Globus pallidus (tissue), 1 donor: ENCODE results near the gene CDC20B.

Experiments
- DNase-seq: peaks from one replicate; pipeline ENCODE4 v3.0.0-alpha.2; 2015; ENCODE audit warnings: low spot score

The CDC20B gene

GRCh38 chr5:55172937-55173686 is at the start of gene CDC20B:
Gene CDC20B (minus strand): TSS chr5:55173177. CDS start chr5:55173000, 177 bp downstream.
- peak; percentile 31 for DNase-seq

- DNase-seq = no peak
Observed at GRCh38 chr5:55222092-55222984, 49.4 kb upstream of the CDC20B start.

- DNase-seq = no peak
Observed at GRCh38 chr5:55220433-55221185, 47.6 kb upstream of the CDC20B start.

- DNase-seq = no peak
Observed at GRCh38 chr5:55219770-55220169, 46.8 kb upstream of the CDC20B start.

GRCh38 chr5:55218967-55219366 is 46.0 kb upstream of the CDC20B start:
- DNase-seq = no peak

GRCh38 chr5:55211184-55211874 is 38.4 kb upstream of the CDC20B start:
- DNase-seq = no peak

- no peak for DNase-seq
Observed at GRCh38 chr5:55205001-55205400, 32.0 kb upstream of the CDC20B start.

- DNase-seq = no peak
Observed at GRCh38 chr5:55191165-55191564, 18.2 kb upstream of the CDC20B start.

GRCh38 chr5:55188656-55189540 is 15.9 kb upstream of the CDC20B start:
- DNase-seq = no peak

GRCh38 chr5:55187370-55187769 is 14.4 kb upstream of the CDC20B start:
- DNase-seq = no peak

- DNase-seq = no peak
Observed at GRCh38 chr5:55180016-55180415, 7.0 kb upstream of the CDC20B start.

- no peak for DNase-seq
Observed at GRCh38 chr5:55177078-55177477, 4.1 kb upstream of the CDC20B start.

GRCh38 chr5:55176176-55176818 is 3.3 kb upstream of the CDC20B start:
- DNase-seq = no peak

- no peak for DNase-seq
Observed at GRCh38 chr5:55175781-55176175, 2.8 kb upstream of the CDC20B start.

GRCh38 chr5:55173687-55174230 is 782 bp upstream of the CDC20B start:
- no peak for DNase-seq

- peak; percentile 77 for DNase-seq
Observed at GRCh38 chr5:55172051-55172899, 702 bp downstream of the CDC20B start.

GRCh38 chr5:55171471-55171870 is 1.5 kb downstream of the CDC20B start:
- no peak for DNase-seq

GRCh38 chr5:55162666-55163065 is 10.3 kb downstream of the CDC20B start:
- no peak for DNase-seq
